ENCODE results near the gene TRIM46. TPM values are rescaled to one million over a fixed set of nuclear protein-coding genes. Genes with fewer than 3 reads are reported as not detected.

Gene TRIM46
- total and polyA plus RNA-seq, 2 of the 13 experiments (the other 11 are each of a cell fraction or from before 2014, with no cell fraction given) = 0.04 to 0.09 TPM

GRCh38 chr1:155226910-155227260 lies 53.2 kb downstream of the TRIM46 start (continued):
- TF ChIP-seq AHDC1 (CRISPR knock-in tag; IDR thresholded peaks at IDR 0.05; ENCODE audit: borderline replicate concordance) = no peak
- TF ChIP-seq TAF1 (CRISPR knock-in tag; IDR thresholded peaks at IDR 0.05) = no peak; the same call in 1 of the 2 replicates
- TF ChIP-seq ZNF770 (CRISPR knock-in tag; IDR thresholded peaks at IDR 0.05) = no peak
- TF ChIP-seq JUND (CRISPR knock-in tag; IDR thresholded peaks at IDR 0.05) = no peak
- peak; percentile 49; the same call in 1 of the 2 replicates for TF ChIP-seq NR0B2 (CRISPR knock-in tag; IDR thresholded peaks at IDR 0.05)
- no peak for TF ChIP-seq ATF2 (CRISPR knock-in tag; IDR thresholded peaks at IDR 0.05)
- TF ChIP-seq KLF11 (CRISPR knock-in tag; IDR thresholded peaks at IDR 0.05) = no peak
- TF ChIP-seq BORCS8-MEF2B (CRISPR knock-in tag; IDR thresholded peaks at IDR 0.05) = peak; percentile 53; the same call in 1 of the 2 replicates
- no peak for TF ChIP-seq RFX3 (CRISPR knock-in tag; IDR thresholded peaks at IDR 0.05)
- TF ChIP-seq KDM4B (CRISPR knock-in tag; IDR thresholded peaks at IDR 0.05) = no peak
- no peak for TF ChIP-seq ZNF839 (CRISPR knock-in tag; IDR thresholded peaks at IDR 0.05; ENCODE audit: borderline replicate concordance)
- TF ChIP-seq KLF12 (CRISPR knock-in tag; IDR thresholded peaks at IDR 0.05; ENCODE audit: borderline replicate concordance) = no peak
- no peak for TF ChIP-seq ZNF18 (CRISPR knock-in tag; IDR thresholded peaks at IDR 0.05; ENCODE audit: insufficient replicate concordance)
- no peak for TF ChIP-seq ZNF496 (CRISPR knock-in tag; IDR thresholded peaks at IDR 0.05; ENCODE audit: insufficient replicate concordance)
- TF ChIP-seq ZNF510 (CRISPR knock-in tag; IDR thresholded peaks at IDR 0.05; ENCODE audit: low read depth) = no peak
- TF ChIP-seq SRF (IDR thresholded peaks at IDR 0.05; ENCODE audit: low read depth, low read length) = no peak
- TF ChIP-seq PCBP2 (optimal IDR thresholded peaks at IDR 0.05; ENCODE audit: low read depth, low read length, poor library complexity, severe bottlenecking) = no peak
- TF ChIP-seq ZNF850 (CRISPR knock-in tag; conservative IDR thresholded peaks at IDR 0.05) = no peak
- TF ChIP-seq ZBTB42 (CRISPR knock-in tag; IDR thresholded peaks at IDR 0.05) = no peak
- TF ChIP-seq RFX1 (IDR thresholded peaks at IDR 0.05) = no peak
